Activated T-cell treated with anti-CD3 and anti-CD28 coated beads, Interleukin-2, amount 50 U/mL, for 24 hours (primary cell): ENCODE data around the gene ANGEL2.
A peak's percentile ranks its signal among the peaks of the same experiment; 100 is the strongest.

Experiments
- DNase-seq: peaks from one replicate; pipeline ENCODE4 v3.0.0-alpha.2; 2020
- H3K27ac Mint-ChIP-seq: 2 replicates; pipeline ENCODE4 v1.8.0; 2020; ENCODE audit warnings: mild to moderate bottlenecking, mixed read lengths
- H3K27me3 Mint-ChIP-seq: 2 replicates; pipeline ENCODE4 v1.8.0; 2020; ENCODE audit warnings: mixed read lengths
- H3K36me3 Mint-ChIP-seq: 2 replicates; pipeline ENCODE4 v1.8.0; 2020; ENCODE audit warnings: low read depth, mixed read lengths
- H3K4me1 Mint-ChIP-seq: 2 replicates; pipeline ENCODE4 v1.8.0; 2020; ENCODE audit warnings: low read depth, mixed read lengths
- H3K4me3 Mint-ChIP-seq: 2 replicates; pipeline ENCODE4 v1.8.0; 2020; ENCODE audit warnings: mild to moderate bottlenecking, moderate library complexity, mixed read lengths
- H3K9me3 Mint-ChIP-seq: 2 replicates; pipeline ENCODE4 v1.8.0; 2020; ENCODE audit warnings: mixed read lengths

The ANGEL2 gene, protein sequence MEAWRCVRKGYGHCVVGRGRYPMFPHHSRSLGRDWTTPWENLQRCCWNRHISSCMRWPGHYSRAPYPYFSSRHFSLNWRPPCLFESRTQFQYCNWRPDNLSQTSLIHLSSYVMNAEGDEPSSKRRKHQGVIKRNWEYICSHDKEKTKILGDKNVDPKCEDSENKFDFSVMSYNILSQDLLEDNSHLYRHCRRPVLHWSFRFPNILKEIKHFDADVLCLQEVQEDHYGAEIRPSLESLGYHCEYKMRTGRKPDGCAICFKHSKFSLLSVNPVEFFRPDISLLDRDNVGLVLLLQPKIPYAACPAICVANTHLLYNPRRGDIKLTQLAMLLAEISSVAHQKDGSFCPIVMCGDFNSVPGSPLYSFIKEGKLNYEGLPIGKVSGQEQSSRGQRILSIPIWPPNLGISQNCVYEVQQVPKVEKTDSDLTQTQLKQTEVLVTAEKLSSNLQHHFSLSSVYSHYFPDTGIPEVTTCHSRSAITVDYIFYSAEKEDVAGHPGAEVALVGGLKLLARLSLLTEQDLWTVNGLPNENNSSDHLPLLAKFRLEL

DNA sequence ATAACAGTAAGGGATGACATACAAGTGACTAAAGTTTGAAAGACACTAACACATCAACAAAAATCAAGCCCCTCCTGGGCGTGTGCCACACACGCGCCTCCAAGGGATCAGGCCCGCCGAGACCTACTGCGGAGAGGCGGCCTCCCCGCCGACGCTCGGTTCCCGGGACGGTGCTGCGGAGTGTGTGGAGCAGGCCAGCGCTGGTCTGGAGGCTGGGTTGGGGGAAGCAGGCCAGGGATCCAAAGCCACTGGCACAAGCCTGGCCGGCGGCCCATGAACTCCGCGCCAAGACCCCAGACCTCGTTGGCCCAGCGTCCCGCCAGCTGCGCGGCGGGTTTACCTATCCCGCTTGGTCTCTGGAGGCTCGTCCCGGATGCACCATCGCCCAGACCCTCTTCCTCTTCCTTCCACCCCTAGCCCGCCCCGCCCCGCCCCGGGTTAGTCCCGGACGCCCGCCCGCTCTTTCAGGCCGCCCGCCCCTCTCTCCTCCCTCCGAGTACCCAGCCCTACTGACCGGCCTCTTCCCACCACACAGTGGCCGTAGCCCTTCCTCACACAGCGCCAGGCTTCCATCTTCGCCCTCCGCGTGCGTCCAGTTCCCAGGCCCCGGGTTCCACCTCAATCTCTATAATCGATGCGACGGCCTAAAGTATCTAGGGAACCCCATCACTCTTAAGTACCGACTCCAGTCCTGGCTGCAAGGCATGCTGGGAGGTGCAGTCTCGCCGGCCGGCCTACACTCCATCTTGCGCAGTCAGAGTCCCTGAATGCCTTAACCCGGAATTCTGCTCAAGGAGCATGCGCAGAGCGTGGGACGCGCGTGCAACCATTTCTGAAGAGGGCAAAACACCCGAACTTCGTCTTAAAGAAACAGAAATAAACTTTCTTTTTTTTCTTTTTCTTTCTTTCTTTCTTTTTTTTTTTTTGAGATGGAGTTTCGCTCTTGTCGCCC lies at the start of gene ANGEL2:
TSS of gene ANGEL2 (minus strand) at position 769 of the 952 bp plus-strand sequence. CDS start at position 573, 196 bp downstream.
- H3K9me3 Mint-ChIP-seq, result no peaks in the 10 kb centered on the region
- peaks cover 32% of the 10 kb centered on the region for H3K4me1 Mint-ChIP-seq
- DNase-seq, result peak; percentile 94
- peak within 1 kb of the TSS; percentile 99 for H3K4me3 Mint-ChIP-seq
- H3K27ac Mint-ChIP-seq, result peak within 1 kb of the TSS; percentile 100
- H3K36me3 Mint-ChIP-seq, result peaks cover 47% of the 10 kb centered on the region
- H3K27me3 Mint-ChIP-seq, result no peaks in the 10 kb centered on the region

DNA sequence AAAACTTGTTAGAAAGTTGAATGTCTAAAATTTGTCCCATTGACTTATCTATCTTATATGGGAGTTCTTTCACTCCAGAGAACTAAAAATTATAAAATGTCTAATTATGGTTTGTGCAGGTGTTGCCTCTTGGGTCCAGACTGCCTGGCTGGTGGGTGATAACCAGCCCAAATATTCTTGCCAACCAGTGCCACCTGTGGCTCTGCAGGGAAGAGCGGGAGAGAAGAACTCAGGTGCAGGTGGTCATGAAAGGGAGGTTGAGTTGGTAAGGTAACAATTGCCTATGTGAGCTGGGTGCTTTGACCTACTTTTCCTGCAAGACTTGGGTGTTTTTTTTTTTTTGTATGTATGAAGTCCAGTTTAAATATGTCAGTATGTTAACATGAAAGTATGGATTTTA lies 45.6 kb upstream of the ANGEL2 start:
- no peak overlapping the region for H3K27ac Mint-ChIP-seq
- DNase-seq, result no peak
- H3K4me3 Mint-ChIP-seq, result no peak overlapping the region
- no peaks in the 10 kb centered on the region for H3K27me3 Mint-ChIP-seq
- peaks cover 9% of the 10 kb centered on the region for H3K36me3 Mint-ChIP-seq
- peaks cover 8% of the 10 kb centered on the region for H3K4me1 Mint-ChIP-seq
- no peaks in the 10 kb centered on the region for H3K9me3 Mint-ChIP-seq

DNA sequence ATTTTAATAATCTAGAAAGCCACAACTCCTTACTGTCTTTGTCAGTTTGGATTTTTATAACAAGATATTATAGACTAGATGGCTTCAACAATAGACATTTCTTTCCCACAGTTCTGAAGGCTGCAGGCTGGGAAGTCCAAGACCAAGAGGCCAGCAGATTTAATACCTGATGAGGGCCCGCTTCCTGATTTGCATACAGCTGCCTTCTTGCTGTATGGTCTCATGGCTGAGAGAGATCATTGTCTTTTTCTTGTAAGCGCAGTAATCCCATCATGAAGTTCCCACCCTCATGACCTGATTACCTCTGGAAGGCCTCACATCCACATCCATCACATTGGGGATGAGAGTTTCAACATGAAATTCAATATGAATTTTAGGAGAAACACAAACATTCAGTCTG lies 45.2 kb upstream of the ANGEL2 start:
- no peak overlapping the region for H3K27ac Mint-ChIP-seq
- no peaks in the 10 kb centered on the region for H3K27me3 Mint-ChIP-seq
- peaks cover 8% of the 10 kb centered on the region for H3K4me1 Mint-ChIP-seq
- H3K36me3 Mint-ChIP-seq, result peaks cover 9% of the 10 kb centered on the region
- no peaks in the 10 kb centered on the region for H3K9me3 Mint-ChIP-seq
- no peak overlapping the region for H3K4me3 Mint-ChIP-seq
- DNase-seq, result no peak

DNA sequence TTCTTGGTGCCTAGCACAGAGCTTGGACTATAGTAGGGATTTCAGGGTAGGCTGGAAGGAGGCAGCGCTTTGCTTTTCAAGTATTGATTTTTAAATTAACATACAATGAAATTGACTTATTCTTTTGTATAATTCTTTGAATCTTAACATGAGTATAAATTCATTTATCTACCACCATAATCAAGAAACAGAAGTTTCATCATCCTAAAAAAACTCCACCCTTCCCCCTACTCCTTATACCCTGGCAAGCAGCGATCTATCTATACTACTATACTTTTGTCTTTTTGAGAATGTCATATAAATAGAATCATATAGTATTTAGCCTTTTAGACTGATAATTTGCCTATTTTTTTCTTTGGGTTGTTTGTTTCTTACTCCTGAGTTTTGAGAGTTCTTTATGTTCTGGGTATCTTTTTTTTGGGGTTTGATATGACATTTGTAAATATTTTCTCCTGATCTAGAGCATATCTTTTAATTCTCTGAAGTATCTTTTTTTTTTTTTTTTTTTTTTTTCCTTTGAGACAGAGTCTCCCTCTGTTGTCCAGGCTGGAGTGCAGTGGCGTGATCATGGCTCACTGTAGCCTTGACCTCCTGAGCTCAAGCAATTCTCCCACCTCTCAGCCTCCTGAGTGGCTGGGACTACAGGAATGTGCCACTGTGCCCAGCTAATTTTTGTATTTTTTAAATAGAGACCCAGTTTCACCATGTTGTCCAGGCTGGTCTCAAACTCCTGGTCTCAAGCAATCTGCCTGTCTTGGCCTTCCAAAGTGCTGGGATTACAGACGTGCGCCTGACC lies 41.8 kb upstream of the ANGEL2 start:
- Mint-ChIP-seq H3K9me3 (no peaks in the 10 kb centered on the region), H3K27ac (no peak overlapping the region), H3K27me3 (no peaks in the 10 kb centered on the region), H3K4me3 (no peak overlapping the region), H3K36me3 (peaks cover 6% of the 10 kb centered on the region), H3K4me1 (peaks cover 18% of the 10 kb centered on the region)
- no peak for DNase-seq

DNA sequence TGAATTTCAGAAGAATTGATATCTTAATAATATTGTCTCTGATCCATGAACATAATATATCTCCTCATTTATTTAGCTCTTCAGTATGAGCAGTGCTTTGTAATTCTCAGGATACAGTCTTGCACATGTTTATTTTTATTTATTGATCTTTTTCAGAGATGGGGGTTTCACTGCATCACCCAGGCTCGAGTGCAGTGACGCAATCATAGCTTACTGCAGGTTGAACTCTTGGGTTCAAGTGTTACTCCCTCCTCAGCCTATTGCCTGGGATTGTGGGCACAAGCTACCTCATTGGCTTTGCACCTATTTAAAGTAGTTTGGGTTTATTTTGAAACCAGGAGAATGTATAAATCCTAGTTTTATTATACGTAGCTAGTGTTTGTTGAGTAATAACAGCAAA lies 40.1 kb upstream of the ANGEL2 start:
- peaks cover under 1% of the 10 kb centered on the region for H3K9me3 Mint-ChIP-seq
- peaks cover 22% of the 10 kb centered on the region for H3K4me1 Mint-ChIP-seq
- no peak overlapping the region for H3K4me3 Mint-ChIP-seq
- H3K27me3 Mint-ChIP-seq, result no peaks in the 10 kb centered on the region
- no peak for DNase-seq
- H3K27ac Mint-ChIP-seq, result no peak overlapping the region
- peaks cover 9% of the 10 kb centered on the region for H3K36me3 Mint-ChIP-seq

DNA sequence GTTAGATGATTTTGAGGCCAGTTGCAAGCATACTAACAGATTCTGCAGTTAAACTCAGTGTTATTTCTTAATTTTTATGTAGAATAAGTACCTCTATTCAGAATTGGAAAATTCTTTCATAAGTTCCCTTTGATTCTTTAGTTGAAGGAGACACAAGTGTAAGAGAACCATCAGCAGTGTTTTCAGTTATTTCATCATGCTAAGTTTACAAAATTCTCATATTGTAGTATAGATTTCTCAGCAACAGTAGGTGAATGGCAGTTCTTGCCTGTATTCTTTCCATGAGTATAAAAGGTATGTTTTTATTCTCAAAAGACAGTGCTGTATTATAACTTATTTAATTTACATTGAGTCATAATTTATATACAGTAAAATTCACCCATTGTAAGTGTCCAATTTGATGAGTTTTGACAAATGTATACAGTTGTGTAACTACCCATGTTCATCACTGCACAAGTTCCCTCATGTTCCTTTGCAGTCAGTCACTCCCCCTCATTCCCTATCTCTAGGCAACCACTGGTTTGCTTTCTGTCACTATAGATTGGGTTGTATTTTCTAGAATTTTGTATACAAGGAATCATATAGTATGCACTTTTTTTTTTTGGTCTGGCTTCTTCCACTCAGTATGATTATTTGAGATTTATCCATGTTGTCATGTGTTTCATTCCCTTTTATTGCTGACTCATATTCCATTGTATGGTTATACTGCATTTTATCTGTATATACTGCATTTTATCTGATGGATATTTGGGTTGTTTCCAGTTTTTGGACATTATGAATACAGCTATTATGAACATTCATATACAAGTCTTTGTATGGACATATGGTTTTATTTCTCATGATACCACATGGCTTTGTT lies 39.3 kb upstream of the ANGEL2 start:
- DNase-seq, result no peak
- H3K27me3 Mint-ChIP-seq, result no peaks in the 10 kb centered on the region
- H3K27ac Mint-ChIP-seq, result no peak overlapping the region
- peaks cover 30% of the 10 kb centered on the region for H3K4me1 Mint-ChIP-seq
- H3K36me3 Mint-ChIP-seq, result peaks cover 16% of the 10 kb centered on the region
- H3K9me3 Mint-ChIP-seq, result peaks cover 9% of the 10 kb centered on the region
- H3K4me3 Mint-ChIP-seq, result no peak overlapping the region

DNA sequence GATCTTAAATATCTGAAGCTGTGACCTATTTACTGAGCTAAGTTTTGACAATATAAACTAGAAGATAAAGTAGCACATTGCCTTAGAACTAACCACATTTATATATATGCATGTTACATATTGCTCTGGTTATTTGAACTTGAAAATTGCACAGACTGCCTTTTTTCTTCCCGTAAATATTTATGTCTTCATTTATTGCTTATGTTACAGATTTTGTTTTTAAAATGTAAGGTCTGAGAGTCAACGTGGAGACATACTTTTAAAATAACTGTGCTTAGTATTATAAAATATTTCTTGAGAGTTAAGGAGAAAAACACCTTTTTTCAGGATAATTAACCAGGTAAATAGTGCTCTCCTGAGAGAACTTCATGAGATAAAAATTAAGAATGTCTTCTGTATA lies 38.5 kb upstream of the ANGEL2 start:
- Mint-ChIP-seq H3K4me1 (peaks cover 32% of the 10 kb centered on the region), H3K9me3 (peaks cover 9% of the 10 kb centered on the region), H3K27me3 (peaks cover 2% of the 10 kb centered on the region), H3K4me3 (no peak overlapping the region), H3K27ac (no peak overlapping the region), H3K36me3 (peaks cover 15% of the 10 kb centered on the region)
- DNase-seq, result no peak

DNA sequence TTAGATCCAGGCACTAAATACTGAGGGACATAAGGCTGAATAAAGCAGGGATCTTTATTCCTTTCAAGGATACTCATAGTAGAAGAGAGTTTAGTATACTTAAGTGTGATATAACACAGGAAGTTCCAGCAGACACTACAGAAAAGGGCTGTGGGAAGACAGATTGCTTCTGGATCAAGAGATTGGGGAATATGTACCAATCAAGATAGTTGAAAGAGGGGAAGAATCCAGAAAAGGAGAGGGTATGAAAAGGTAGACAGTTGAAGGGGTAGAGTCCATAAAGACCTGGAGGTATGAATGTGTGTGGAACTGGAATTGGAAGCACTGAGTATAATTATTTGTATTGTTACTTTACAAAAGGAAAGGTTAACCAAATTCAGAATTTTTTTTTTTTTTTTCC lies 37.8 kb upstream of the ANGEL2 start:
- Mint-ChIP-seq H3K9me3 (peaks cover 9% of the 10 kb centered on the region), H3K27me3 (peaks cover 8% of the 10 kb centered on the region), H3K4me1 (peaks cover 32% of the 10 kb centered on the region), H3K4me3 (no peak overlapping the region), H3K27ac (no peak overlapping the region), H3K36me3 (peaks cover 14% of the 10 kb centered on the region)
- DNase-seq, result no peak

DNA sequence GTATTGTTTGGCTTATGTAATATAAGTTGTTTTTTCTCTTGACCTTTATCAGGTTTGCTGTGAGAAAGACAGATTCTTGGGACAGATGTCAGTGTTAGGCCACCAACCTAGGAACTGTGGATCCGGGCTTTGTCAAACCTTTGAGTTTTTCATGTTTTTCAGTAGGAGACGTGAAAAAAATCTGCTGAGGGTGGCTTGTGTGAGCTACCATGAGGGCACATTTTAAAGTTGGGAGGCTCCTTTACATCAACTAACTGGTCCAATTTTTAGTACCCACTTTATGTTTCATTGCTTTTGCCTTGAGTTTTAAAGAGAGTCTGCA lies 36.2 kb upstream of the ANGEL2 start:
- Mint-ChIP-seq H3K27me3 (peaks cover 18% of the 10 kb centered on the region), H3K4me1 (peaks cover 32% of the 10 kb centered on the region), H3K9me3 (peaks cover 9% of the 10 kb centered on the region), H3K27ac (peak overlapping the region; percentile 93), H3K4me3 (peak overlapping the region; percentile 90), H3K36me3 (peaks cover 14% of the 10 kb centered on the region)
- no peak for DNase-seq

DNA sequence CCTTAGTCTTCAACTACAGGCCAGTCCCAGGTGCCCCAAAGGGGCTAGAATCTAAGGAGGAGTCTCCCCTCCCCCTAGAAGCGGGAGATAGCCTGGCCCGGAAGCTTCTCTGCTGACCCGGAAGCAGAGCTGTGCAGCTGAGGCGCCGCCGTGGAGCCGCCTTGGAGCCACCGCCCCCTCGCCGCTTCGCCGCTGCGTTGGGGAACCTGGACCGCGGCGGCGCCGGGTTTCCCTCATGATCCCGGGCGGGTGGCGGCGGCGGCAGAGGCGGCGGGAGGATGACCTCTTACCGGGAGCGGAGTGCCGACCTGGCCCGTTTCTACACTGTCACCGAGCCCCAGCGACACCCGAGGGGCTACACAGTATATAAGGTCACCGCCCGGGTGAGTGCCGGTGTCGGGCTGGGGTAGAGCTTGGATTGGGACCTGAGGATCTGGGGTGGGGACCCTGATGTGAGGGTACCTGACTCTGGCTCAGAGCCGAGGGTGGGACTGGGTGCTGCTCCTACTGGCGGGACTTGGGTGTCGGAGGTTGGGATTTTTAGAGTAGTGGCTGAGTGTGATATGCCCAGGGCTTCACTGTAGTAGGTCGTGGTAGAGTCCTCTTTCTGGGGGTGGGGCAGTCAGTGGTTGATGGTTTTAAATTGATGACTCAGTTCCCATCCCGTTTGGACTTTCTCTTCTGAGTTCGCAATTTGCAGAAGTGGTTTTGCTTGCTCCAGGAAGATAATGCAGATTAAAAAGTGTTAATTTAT lies 35.6 kb upstream of the ANGEL2 start, which contains the start of gene RPS6KC1:
TSS of gene RPS6KC1 (plus strand) at position 115 of the 754 bp plus-strand sequence. CDS start at position 279, 164 bp downstream.
- Mint-ChIP-seq H3K4me1 (peaks cover 31% of the 10 kb centered on the region), H3K36me3 (peaks cover 14% of the 10 kb centered on the region), H3K4me3 (peak within 1 kb of the TSS; percentile 90), H3K27ac (peak within 1 kb of the TSS; percentile 93), H3K9me3 (peaks cover 9% of the 10 kb centered on the region), H3K27me3 (peaks cover 18% of the 10 kb centered on the region)
- DNase-seq, result peak; percentile 88

DNA sequence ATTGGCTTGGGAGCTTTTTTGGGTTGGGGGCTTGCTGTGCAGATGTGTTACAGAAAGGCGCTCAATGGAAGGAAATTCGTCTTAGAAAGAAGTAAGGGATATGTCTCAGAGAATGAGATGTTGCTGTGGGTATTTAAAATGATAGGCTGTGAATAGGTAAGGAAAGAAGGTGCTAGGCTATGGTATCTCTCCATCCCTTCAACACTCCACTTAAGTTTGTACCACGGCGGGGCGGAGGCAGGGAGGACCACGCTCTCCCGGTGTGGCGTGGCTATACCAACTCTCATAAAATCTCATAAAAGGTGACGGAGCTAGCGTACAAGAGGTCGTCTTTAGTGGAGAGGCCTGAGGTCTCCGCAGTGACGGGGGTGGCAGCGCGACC lies 35.1 kb upstream of the ANGEL2 start:
- peaks cover 9% of the 10 kb centered on the region for H3K9me3 Mint-ChIP-seq
- H3K27ac Mint-ChIP-seq, result peak overlapping the region; percentile 93
- no peak for DNase-seq
- peaks cover 14% of the 10 kb centered on the region for H3K36me3 Mint-ChIP-seq
- peaks cover 18% of the 10 kb centered on the region for H3K27me3 Mint-ChIP-seq
- H3K4me1 Mint-ChIP-seq, result peaks cover 30% of the 10 kb centered on the region
- peak overlapping the region; percentile 90 for H3K4me3 Mint-ChIP-seq

DNA sequence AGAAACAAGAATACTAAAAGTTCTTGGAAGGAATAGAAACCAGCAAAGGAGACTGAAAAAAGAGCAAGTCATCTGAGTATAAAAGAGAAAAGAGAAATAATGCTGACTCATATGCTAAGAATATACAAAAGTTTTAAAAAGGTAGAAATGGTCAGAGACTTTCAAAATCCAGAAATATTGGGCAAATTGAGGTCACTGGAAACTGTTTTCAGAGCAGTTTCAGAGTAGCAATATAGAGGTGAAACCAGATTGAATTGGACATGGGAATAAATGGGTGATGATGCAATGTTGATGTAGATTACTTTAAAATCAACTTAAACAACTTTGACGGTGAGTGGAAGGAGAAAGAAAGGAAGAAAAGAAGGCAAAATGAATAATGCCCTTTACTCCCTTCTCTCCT lies 33.6 kb upstream of the ANGEL2 start:
- peaks cover 18% of the 10 kb centered on the region for H3K27me3 Mint-ChIP-seq
- H3K27ac Mint-ChIP-seq, result no peak overlapping the region
- H3K36me3 Mint-ChIP-seq, result peaks cover 14% of the 10 kb centered on the region
- H3K4me3 Mint-ChIP-seq, result no peak overlapping the region
- no peak for DNase-seq
- peaks cover 26% of the 10 kb centered on the region for H3K4me1 Mint-ChIP-seq
- peaks cover 9% of the 10 kb centered on the region for H3K9me3 Mint-ChIP-seq
